ENCODE results near the gene TMEM205.
"Not testable (repeated sequence)": the region's sequence is repeated elsewhere in the genome, so short reads cannot be mapped to it uniquely, and the experiment has no call there.

The TMEM205 gene

DNA sequence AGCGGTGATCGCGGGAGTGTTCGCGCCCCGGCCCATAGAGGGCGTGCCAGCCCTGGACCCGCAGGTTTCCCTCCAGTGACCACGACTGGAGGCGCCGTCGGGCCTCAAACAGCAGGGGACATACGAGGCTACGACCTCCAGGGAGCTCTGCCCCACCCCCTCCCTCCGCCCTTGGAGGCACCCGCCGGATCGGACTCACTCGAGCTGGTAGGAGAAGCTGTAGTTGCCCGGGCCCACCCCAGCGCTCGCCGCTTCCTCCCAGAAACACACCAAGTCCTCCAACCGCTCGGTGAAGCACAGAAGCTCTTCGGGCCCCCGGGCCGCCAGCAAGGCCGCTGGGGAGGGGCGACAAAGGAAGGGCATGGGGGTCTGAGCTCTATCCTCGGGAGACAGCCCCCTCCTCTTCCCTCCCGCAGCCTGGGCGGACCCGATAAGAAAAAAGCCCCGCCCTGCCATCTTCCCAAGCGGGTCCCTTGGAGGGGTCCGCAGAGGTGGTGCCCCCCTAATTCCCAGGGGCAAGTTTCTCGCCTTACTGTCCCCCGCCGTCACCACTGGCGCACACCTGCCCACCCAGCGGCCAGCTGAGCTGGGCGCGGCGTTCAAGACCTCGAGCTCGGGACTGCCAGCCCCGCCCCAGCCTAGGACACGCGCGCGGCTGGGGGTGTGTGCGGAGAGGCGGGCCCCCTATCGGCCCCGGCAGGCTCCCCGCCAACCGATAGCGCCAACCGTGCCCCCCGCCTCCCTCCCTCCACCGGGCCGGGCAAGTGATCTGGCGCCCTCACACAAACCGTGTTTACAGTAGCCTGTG is 37.0 kb upstream of the TMEM205 start:
- no peak for TF ChIP-seq GABPA (IDR thresholded peaks at IDR 0.05; ENCODE audit: low read depth)
- 0 out of 2 replicates have a peak, but pooled peaks have one; percentile 9 for TF ChIP-seq SPI1 (IDR thresholded peaks at IDR 0.05; ENCODE audit: borderline replicate concordance, low read depth)
- TF ChIP-seq, protein P1, sequence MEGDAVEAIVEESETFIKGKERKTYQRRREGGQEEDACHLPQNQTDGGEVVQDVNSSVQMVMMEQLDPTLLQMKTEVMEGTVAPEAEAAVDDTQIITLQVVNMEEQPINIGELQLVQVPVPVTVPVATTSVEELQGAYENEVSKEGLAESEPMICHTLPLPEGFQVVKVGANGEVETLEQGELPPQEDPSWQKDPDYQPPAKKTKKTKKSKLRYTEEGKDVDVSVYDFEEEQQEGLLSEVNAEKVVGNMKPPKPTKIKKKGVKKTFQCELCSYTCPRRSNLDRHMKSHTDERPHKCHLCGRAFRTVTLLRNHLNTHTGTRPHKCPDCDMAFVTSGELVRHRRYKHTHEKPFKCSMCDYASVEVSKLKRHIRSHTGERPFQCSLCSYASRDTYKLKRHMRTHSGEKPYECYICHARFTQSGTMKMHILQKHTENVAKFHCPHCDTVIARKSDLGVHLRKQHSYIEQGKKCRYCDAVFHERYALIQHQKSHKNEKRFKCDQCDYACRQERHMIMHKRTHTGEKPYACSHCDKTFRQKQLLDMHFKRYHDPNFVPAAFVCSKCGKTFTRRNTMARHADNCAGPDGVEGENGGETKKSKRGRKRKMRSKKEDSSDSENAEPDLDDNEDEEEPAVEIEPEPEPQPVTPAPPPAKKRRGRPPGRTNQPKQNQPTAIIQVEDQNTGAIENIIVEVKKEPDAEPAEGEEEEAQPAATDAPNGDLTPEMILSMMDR (IDR thresholded peaks at IDR 0.05; ENCODE audit: insufficient read depth, low read length): peak; percentile 82
- TF ChIP-seq, protein P2, sequence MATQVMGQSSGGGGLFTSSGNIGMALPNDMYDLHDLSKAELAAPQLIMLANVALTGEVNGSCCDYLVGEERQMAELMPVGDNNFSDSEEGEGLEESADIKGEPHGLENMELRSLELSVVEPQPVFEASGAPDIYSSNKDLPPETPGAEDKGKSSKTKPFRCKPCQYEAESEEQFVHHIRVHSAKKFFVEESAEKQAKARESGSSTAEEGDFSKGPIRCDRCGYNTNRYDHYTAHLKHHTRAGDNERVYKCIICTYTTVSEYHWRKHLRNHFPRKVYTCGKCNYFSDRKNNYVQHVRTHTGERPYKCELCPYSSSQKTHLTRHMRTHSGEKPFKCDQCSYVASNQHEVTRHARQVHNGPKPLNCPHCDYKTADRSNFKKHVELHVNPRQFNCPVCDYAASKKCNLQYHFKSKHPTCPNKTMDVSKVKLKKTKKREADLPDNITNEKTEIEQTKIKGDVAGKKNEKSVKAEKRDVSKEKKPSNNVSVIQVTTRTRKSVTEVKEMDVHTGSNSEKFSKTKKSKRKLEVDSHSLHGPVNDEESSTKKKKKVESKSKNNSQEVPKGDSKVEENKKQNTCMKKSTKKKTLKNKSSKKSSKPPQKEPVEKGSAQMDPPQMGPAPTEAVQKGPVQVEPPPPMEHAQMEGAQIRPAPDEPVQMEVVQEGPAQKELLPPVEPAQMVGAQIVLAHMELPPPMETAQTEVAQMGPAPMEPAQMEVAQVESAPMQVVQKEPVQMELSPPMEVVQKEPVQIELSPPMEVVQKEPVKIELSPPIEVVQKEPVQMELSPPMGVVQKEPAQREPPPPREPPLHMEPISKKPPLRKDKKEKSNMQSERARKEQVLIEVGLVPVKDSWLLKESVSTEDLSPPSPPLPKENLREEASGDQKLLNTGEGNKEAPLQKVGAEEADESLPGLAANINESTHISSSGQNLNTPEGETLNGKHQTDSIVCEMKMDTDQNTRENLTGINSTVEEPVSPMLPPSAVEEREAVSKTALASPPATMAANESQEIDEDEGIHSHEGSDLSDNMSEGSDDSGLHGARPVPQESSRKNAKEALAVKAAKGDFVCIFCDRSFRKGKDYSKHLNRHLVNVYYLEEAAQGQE (IDR thresholded peaks at IDR 0.05; ENCODE audit: insufficient replicate concordance, low read depth): no peak
- no peak for TF ChIP-seq POLR2AphosphoS5 (IDR thresholded peaks at IDR 0.05; ENCODE audit: low read depth)
- no peak overlapping the region for H3K27ac ChIP-seq (replicated peaks)
- peak; percentile 55 to 57 for DNase-seq (ENCODE audit: low read depth in 1 of 2, low spot score in 1 of 2)
- H3K27me3 ChIP-seq (ENCODE audit: insufficient read depth, poor library complexity, severe bottlenecking): peaks cover 8% of the 10 kb centered on the region
- H3K4me3 ChIP-seq (replicated peaks; ENCODE audit: insufficient read depth, low read length): peak overlapping the region; percentile 37

DNA sequence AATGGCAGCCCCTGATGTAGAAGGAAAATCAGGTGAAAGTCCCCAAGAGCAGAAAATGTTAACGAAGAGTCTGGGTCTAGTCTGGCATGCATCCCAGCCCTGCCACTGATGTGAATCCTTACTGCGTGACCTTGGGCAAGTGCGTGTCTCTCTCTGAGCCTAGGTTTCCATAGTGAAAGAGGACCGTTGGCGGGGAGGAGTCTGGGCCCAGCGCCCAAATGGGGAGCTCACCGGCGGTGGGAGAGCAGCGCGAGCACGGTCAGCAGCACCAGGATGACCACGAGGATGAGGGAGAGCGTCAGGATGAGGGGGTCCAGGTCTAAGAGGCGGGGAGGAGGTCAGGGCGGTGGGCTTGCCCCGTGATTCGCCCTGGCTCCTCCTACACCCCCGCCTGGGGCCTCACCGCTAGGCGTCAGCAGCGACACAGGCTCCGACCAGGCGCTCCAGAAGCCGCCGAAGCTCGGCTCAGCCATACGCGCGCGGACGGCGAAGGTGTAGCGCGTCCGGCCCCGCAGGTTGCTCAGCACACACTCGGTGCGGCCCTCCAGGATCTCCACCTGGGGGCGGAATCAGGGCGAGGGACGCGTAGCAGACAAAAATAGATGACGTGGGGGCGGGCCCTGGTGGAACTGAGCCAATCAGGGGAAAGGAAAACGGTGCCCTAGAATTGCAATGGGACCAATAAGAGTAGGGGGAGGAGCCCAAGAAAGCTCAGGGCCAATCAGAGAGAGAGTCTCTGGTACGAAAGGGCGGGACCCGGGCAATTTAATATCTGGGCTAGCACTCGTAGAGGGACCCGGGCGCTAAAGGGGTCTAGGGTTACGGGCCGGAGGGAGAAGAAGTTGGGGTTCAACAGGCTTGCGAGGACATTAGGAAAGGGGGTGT is 34.8 kb upstream of the TMEM205 start:
- DNase-seq (ENCODE audit: low read depth in 1 of 2, low spot score in 1 of 2): peak; percentile 97 to 99
- peak overlapping the region; percentile 64 for H3K4me3 ChIP-seq (replicated peaks; ENCODE audit: insufficient read depth, low read length)
- H3K27ac ChIP-seq (replicated peaks): peak overlapping the region; percentile 78
- TF ChIP-seq GABPA (IDR thresholded peaks at IDR 0.05; ENCODE audit: low read depth): no peak
- TF ChIP-seq SPI1 (IDR thresholded peaks at IDR 0.05; ENCODE audit: borderline replicate concordance, low read depth): no peak
- TF ChIP-seq, protein P1 (IDR thresholded peaks at IDR 0.05; ENCODE audit: insufficient read depth, low read length): peak; percentile 67
- TF ChIP-seq POLR2AphosphoS5 (IDR thresholded peaks at IDR 0.05; ENCODE audit: low read depth): peak; percentile 84
- H3K27me3 ChIP-seq (ENCODE audit: insufficient read depth, poor library complexity, severe bottlenecking): peaks cover 8% of the 10 kb centered on the region

DNA sequence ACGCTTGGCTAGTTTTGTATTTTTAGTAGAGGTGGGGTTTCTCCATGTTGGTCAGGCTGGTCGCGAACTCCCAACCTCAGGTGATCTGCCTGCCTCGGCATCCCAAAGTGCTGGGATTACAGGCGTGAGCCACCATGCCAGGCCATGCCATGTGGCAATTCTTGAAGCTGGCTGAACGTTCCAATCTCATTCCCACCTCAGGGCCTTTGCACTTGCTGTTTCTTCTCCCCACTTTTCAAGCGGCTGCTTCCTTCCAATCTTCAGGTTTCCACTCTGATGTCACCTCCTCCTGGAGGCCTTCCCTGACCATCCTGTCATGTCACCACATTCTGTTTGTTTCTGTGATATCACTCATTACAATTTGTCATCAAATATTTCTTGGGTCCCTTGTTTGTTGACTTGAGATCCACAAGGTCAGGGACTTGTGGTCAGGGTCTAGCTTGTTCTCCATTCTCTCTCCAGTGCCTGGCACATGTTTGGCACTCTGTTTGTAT is 33.8 kb upstream of the TMEM205 start:
- Histone ChIP-seq H3K27ac (replicated peaks) (peak overlapping the region; percentile 78), H3K27me3 (ENCODE audit: insufficient read depth, poor library complexity, severe bottlenecking) (peaks cover 8% of the 10 kb centered on the region), H3K4me3 (replicated peaks; ENCODE audit: insufficient read depth, low read length) (peak overlapping the region; percentile 64)
- TF ChIP-seq, protein P1 (IDR thresholded peaks at IDR 0.05; ENCODE audit: insufficient read depth, low read length): no peak
- no peak for DNase-seq (ENCODE audit: low read depth in 1 of 2, low spot score in 1 of 2)

DNA sequence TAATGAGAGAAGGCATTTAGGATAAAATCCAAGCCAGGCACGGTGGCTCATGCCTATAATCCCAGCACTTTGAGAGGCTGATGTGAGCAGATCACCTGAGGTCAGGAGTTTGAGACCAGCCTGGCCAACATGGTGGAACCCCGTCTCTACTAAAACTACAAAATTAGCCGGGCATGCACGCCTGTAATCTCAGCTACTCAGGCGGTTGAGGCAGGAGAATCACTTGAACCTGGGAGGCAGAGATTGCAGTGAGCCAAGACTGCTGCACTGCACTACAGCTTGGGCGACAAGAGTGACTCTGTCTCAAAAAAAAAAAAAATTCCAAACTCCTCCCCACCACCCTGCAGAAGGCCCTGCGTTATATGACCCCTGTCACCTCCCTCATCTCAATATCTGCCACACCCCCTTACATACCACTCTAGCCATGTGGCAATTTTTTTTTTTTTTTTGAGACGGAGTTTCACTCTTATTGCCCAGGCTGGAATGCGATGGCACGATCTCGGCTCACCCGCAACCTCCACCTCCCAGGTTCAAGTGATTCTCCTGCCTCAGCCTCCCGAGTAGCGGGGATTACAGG is 33.3 kb upstream of the TMEM205 start:
- H3K27me3 ChIP-seq (ENCODE audit: insufficient read depth, poor library complexity, severe bottlenecking); DNase-seq (ENCODE audit: low read depth in 1 of 2, low spot score in 1 of 2); H3K4me3 ChIP-seq (replicated peaks; ENCODE audit: insufficient read depth, low read length); H3K27ac ChIP-seq (replicated peaks): not testable (repeated sequence)

Measured in HL-60 (cell line).